GM12801 (cell line): Measurements from ENCODE around the gene MACROH2A1.

Source experiments
- CTCF ChIP-seq: IDR thresholded peaks from one replicate; pipeline ENCODE4 v1.5.1; 2011; ENCODE audit warnings: control low read depth; ENCODE audit not compliant: insufficient read length; ENCODE audit errors: extremely low read depth

The MACROH2A1 gene

GRCh38 chr5:135444881-135445280 is 45.9 kb upstream of the MACROH2A1 start:
- no peak for TF ChIP-seq CTCF

GRCh38 chr5:135444360-135444759 is 45.3 kb upstream of the MACROH2A1 start:
- TF ChIP-seq CTCF: no peak

- TF ChIP-seq CTCF: no peak
These were observed 44.3 kb upstream of the MACROH2A1 start for GRCh38 chr5:135443161-135443960.

GRCh38 chr5:135442431-135443160 is 43.6 kb upstream of the MACROH2A1 start:
- TF ChIP-seq CTCF: no peak

- TF ChIP-seq CTCF: no peak
These were observed 42.9 kb upstream of the MACROH2A1 start for GRCh38 chr5:135441919-135442318.

- TF ChIP-seq CTCF: no peak
These were observed 42.4 kb upstream of the MACROH2A1 start for GRCh38 chr5:135441350-135441831.

- TF ChIP-seq CTCF: no peak
These were observed 41.9 kb upstream of the MACROH2A1 start for GRCh38 chr5:135440916-135441315.
